GM19397 (cell line): ENCODE results near the gene GAST.

Source experiments
- ATAC-seq: cut with Tn5 transposase; IDR thresholded peaks from one replicate; pipeline ENCODE4 v1.9.1; 2021; ENCODE audit warnings: mild to moderate bottlenecking, moderate library complexity; ENCODE audit not compliant: unreplicated experiment

GAST gene

GRCh38 chr17:41738801-41739112, 26.6 kb downstream of the GAST start:
- no peak for ATAC-seq

DNA sequence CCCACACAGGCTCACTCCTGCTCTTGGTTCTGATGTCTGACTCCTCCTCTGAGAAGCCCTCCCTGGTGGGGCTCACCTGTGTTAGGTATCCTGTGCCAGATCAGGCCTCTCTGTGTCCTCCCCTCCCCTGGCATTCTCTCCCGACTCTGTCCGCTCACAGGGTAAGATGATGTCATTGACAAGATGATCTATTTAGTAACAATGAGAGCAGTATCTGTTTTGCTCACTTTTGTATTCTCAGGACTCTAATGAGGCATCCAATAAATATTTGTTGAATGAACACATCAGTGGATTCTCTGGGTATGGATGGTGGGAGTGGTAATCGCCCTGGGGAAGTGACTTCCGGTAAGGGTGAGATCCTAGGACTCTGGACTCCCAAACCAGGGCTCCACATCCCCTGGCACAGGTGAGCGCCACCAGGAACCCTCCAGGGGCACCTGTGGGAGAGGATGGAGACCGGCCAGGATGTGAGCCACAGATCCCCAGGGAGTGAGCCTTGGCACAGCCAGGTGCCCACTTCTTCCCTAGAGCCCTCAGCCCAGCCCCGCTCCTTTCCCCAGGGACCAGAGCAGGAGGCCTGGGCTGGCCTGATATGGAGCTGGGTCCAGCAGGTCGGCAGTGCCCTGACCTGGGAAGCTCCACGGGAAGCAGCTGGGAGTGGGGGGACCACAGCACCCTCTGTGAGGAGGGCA, 27.7 kb downstream of the GAST start:
- no peak for ATAC-seq

DNA sequence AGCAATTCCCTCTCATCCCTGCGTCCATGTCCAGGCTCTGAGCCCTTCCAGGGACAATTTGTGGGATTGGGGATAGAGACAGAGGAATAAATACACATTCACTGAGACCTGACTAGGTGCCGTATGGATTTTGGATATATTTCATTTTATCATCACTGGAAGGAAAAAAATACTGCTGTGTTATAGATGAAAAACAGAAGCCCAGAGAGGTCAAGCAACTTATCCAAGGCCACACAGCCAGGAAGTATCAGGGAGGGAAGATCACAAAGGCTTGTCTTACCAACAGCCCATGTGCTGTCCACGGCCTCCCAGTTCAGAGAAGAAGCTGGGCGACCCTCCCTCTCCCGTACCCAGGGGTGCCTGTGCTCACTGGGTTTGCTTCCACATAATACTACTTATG, 28.4 kb downstream of the GAST start:
- no peak for ATAC-seq

DNA sequence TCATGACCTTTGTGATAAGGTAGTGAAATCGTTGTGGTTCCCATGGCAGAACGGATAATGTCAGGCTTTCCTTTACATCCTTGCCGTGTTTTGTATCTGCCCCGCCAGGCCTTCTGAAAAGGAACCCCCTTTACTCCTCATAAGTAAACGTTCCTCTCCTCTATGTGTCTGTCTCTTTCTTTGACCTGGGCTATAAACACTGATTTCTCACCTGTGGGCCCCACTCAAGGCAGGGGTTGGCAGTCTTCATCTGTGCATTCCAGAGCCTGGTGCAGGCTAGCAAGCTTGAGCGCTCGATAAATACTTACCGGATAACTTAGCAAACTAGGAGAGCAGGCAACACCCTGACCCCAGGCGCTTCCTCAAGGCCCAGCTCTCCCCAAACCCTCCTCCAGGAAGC, 29.6 kb downstream of the GAST start:
- ATAC-seq = no peak

- ATAC-seq = no peak
These were observed 36.1 kb downstream of the GAST start for GRCh38 chr17:41748275-41748674.

DNA sequence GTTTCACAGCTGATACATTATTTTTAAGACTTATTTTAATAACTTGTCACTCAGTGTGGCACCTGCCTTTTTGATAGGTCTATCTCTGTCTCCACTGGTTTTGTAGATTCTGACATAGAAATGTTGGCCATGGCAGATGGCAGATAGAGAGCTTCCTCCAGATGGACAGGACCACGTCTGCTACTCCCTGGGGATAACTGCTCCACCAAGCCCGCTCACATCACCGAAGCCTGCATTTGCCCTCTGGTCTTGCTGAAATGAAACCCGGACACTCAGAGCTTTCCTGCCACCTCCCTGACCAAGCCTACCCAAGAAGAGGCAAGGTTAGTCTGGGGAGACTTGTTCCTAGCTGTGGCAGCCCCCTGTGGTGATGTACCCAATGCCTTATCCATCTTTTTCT, 38.7 kb downstream of the GAST start:
- ATAC-seq = no peak

DNA sequence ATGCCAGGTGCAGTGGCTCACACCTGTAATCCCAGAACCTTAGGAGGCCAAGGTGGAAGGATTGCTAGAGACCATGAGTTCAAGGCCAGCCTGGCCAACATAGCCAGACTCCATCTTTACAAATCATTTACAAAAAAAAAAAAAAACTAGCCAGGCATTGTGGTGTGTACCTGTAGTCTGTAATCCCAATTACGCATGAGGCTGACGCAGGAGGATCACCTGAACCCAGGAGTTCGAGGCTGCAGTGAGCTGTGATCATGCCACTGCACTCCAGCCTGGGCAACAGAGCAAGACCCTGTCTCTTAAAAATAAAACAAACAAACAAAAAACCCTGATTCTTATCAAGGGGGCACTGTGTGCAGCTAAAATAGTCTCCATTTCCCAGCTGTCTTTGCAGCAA, 39.2 kb downstream of the GAST start:
- ATAC-seq = no peak

DNA sequence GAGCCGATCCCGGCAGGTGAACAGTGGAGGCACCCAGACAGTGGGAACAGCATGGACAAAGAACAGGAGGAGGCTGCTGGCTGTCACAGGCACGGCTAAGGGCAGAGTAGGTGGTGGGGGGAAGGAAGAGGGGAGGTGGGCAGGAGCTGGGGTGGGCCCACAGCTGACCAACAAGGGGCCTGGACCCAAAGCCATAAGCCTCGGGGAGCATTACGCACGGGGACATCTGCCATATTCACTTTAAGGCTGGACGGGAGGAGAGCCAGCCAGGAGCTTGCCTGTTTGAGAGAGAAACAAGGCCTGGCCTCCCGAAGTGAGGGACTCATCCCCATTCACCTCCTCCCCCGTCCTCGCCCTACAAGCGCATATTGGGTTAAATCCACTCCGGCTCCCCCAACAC, 41.9 kb downstream of the GAST start:
- ATAC-seq = no peak

GRCh38 chr17:41758601-41759000, 46.5 kb downstream of the GAST start:
- ATAC-seq = no peak

DNA sequence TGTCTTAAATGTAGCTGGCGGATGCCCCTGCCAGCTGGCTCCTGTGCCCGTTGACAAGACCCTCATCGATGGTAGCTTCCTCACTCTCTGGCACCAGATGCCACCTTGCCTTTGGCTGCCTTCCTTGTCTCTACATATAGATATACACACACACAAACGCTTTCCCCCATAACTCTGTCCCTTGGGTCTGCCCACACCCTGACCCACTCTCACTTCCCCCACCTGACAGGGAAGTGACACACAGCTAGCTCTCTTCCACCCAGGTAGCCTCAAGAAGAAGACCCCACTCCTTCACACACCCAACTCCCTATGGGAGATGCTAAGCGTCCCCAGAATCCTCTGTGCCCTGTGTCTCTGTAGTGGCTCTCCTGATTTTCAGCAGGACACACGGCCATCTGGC, 48.7 kb downstream of the GAST start:
- no peak for ATAC-seq

DNA sequence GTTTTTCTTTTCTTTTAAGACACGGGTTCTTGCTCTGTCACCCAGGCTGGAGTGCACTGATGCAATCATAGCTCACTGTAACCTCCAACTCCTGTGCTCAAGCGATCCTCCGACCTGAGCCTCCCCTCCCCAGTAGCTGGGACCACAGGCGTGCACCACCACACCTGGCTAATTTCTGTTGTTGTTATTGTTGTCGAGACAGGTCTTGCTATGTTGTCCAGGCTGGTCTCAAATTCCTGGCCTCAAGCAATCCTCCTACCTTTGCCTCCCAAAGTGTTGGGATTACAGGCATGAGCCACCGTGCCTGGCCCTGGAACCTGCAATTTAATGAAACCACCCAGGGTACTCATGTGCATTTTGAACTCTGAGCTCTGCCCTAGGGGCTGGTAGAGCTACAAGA, 50.3 kb downstream of the GAST start:
- no peak for ATAC-seq

- no peak for ATAC-seq
These were observed 50.7 kb downstream of the GAST start for GRCh38 chr17:41762841-41763240.

DNA sequence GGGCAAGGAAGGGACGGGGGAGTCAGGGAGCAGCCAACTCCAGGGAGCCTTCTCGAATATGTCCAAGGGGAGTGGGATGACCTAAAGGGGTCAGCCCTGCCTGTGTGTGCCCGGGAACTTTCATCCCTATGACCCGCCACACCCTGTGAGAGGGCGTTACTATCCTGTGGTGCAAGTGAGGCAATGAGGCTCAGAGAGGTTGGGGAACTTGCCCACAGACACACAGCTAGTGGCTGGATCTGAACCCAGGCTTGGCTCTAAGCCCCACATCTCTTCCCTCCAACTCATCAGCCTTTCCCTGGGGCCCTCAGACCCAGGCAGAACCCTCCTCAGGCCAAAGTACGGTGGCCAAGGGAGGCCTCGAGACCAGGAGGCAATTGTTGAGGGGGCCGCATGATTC, 51.2 kb downstream of the GAST start:
- no peak for ATAC-seq
